ENCODE results near the gene RSAD2. TPM values are rescaled to one million over a fixed set of nuclear protein-coding genes. Genes with fewer than 3 reads are reported as not detected.

RSAD2 gene
- total and polyA plus RNA-seq, 2 donors (not counting 1 experiment from before 2014, with no cell fraction given): 0.81 to 1.5 TPM

DNA sequence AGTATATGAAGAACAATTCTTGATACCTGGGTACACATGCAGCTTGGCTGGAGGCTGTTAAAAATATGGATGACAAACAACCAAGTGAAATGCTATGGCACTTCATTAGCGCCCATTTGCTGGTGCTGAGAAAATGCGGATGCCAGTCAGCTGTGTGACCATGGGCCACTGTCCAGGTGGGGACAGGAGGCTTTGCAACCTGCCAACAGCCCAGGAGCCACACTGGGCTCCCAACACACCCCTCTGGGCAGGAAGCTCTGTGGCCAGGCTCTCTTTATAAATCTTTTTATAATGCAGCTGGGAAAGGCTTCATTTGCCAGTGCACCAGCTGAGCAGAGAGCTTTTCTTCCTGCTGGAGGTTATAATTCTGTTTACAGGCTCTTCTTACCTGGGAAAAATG is 59.6 kb downstream of the RSAD2 start:
- Histone ChIP-seq H3K36me3 (replicated peaks in 1 of 2; ENCODE audit: control extremely low read depth in 1 of 2, control insufficient read depth in 1 of 2, extremely low read depth in 1 of 2, insufficient read depth in 2 of 2, low read length in 1 of 2) (no peaks in the 10 kb centered on the region), H3K4me3 (ENCODE audit: control extremely low read depth in 1 of 5, extremely low read depth in 1 of 5, insufficient read depth in 1 of 5, low read depth in 2 of 5, low read length in 4 of 5) (no peak overlapping the region), H2AFZ (ENCODE audit: insufficient read depth, low read depth, low read length, poor library complexity, severe bottlenecking) (no peak overlapping the region), H3K9me3 (ENCODE audit: control extremely low read depth in 1 of 3, control insufficient read depth in 2 of 3, insufficient read depth in 1 of 3, low read length in 2 of 3) (no peaks in the 10 kb centered on the region), H4K20me1 (ENCODE audit: control insufficient read depth, insufficient read depth, low read length, poor library complexity, severe bottlenecking) (no peaks in the 10 kb centered on the region), H3K27ac (ENCODE audit: low read length in 2 of 2) (no peak overlapping the region), H3K79me2 (ENCODE audit: control insufficient read depth, insufficient read depth, low read length) (no peaks in the 10 kb centered on the region), H3K27me3 (replicated peaks in 1 of 4; ENCODE audit: control extremely low read depth in 1 of 4, control insufficient read depth in 3 of 4, insufficient read depth in 4 of 4, low read length in 3 of 4) (no peaks in the 10 kb centered on the region), H3K4me1 (ENCODE audit: control insufficient read depth in 2 of 2, insufficient read depth in 2 of 2, low read length in 2 of 2) (peaks cover 8% of the 10 kb centered on the region in 2 donors), H3K4me2 (replicated peaks; ENCODE audit: low read depth, low read length, poor library complexity, severe bottlenecking) (no peak overlapping the region), H3K9ac (ENCODE audit: low read length) (no peak overlapping the region)
- Mint-ChIP-seq H3K27me3 (no peaks in the 10 kb centered on the region), H3K4me1 (peaks cover 17% of the 10 kb centered on the region), H3K4me3 (no peak overlapping the region), H3K9me3 (ENCODE audit: insufficient read depth) (no peaks in the 10 kb centered on the region), H3K27ac (no peak overlapping the region)
- ChIA-PET POLR2A (no interaction called here), CTCF (no interaction called here)
- no peak for ATAC-seq (ENCODE audit: low read depth)
- TF ChIP-seq EZH2 (IDR thresholded peaks at IDR 0.05; ENCODE audit: borderline replicate concordance, insufficient read depth, low read depth, low read length, poor library complexity, severe bottlenecking): no peak
- intact Hi-C loops (cut with micrococcal nuclease): no loop called here
- 88% methylated on average over 2 of the region's 2 CpGs for WGBS (ENCODE audit: insufficient coverage)
- DNase-seq: no peak

- CTCF ChIA-PET: no interaction called here
These were observed 60.0 kb downstream of the RSAD2 start for GRCh38 chr2:6937582-6937981.

More at GRCh38 chr2:6937582-6937981, 60.0 kb downstream of the RSAD2 start:
- H3K9ac ChIP-seq (ENCODE audit: low read length): no peak overlapping the region
- H3K36me3 ChIP-seq (replicated peaks in 1 of 2; ENCODE audit: control extremely low read depth in 1 of 2, control insufficient read depth in 1 of 2, extremely low read depth in 1 of 2, insufficient read depth in 2 of 2, low read length in 1 of 2): no peaks in the 10 kb centered on the region
- Mint-ChIP-seq H3K27me3 (no peaks in the 10 kb centered on the region), H3K27ac (no peak overlapping the region), H3K4me1 (peaks cover 17% of the 10 kb centered on the region), H3K9me3 (ENCODE audit: insufficient read depth) (no peaks in the 10 kb centered on the region), H3K4me3 (no peak overlapping the region)
- POLR2A ChIA-PET: no interaction called here
- TF ChIP-seq, protein P1, sequence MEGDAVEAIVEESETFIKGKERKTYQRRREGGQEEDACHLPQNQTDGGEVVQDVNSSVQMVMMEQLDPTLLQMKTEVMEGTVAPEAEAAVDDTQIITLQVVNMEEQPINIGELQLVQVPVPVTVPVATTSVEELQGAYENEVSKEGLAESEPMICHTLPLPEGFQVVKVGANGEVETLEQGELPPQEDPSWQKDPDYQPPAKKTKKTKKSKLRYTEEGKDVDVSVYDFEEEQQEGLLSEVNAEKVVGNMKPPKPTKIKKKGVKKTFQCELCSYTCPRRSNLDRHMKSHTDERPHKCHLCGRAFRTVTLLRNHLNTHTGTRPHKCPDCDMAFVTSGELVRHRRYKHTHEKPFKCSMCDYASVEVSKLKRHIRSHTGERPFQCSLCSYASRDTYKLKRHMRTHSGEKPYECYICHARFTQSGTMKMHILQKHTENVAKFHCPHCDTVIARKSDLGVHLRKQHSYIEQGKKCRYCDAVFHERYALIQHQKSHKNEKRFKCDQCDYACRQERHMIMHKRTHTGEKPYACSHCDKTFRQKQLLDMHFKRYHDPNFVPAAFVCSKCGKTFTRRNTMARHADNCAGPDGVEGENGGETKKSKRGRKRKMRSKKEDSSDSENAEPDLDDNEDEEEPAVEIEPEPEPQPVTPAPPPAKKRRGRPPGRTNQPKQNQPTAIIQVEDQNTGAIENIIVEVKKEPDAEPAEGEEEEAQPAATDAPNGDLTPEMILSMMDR (IDR thresholded peaks at IDR 0.05): no peak
- no peak for TF ChIP-seq EZH2 (IDR thresholded peaks at IDR 0.05; ENCODE audit: borderline replicate concordance, insufficient read depth, low read depth, low read length, poor library complexity, severe bottlenecking)
- H3K4me1 ChIP-seq (ENCODE audit: control insufficient read depth in 2 of 2, insufficient read depth in 2 of 2, low read length in 2 of 2): peaks cover 8% of the 10 kb centered on the region in 2 donors
- H2AFZ ChIP-seq (ENCODE audit: insufficient read depth, low read depth, low read length, poor library complexity, severe bottlenecking): no peak overlapping the region
- H3K4me3 ChIP-seq (ENCODE audit: control extremely low read depth in 1 of 5, extremely low read depth in 1 of 5, insufficient read depth in 1 of 5, low read depth in 2 of 5, low read length in 4 of 5): no peak overlapping the region
- DNase-seq: no peak
- H3K27ac ChIP-seq (ENCODE audit: low read length in 2 of 2): no peak overlapping the region
- ATAC-seq (ENCODE audit: low read depth): no peak
- no peak overlapping the region for H3K4me2 ChIP-seq (replicated peaks; ENCODE audit: low read depth, low read length, poor library complexity, severe bottlenecking)
- no peaks in the 10 kb centered on the region for H3K9me3 ChIP-seq (ENCODE audit: control extremely low read depth in 1 of 3, control insufficient read depth in 2 of 3, insufficient read depth in 1 of 3, low read length in 2 of 3)
- H4K20me1 ChIP-seq (ENCODE audit: control insufficient read depth, insufficient read depth, low read length, poor library complexity, severe bottlenecking): no peaks in the 10 kb centered on the region
- intact Hi-C loops (cut with micrococcal nuclease): no loop called here
- no peaks in the 10 kb centered on the region for H3K27me3 ChIP-seq (replicated peaks in 1 of 4; ENCODE audit: control extremely low read depth in 1 of 4, control insufficient read depth in 3 of 4, insufficient read depth in 4 of 4, low read length in 3 of 4)
- no peaks in the 10 kb centered on the region for H3K79me2 ChIP-seq (ENCODE audit: control insufficient read depth, insufficient read depth, low read length)
- WGBS (ENCODE audit: insufficient coverage): 66% methylated on average over 4 of the region's 4 CpGs
